HuH-7 (cell line): ENCODE results near the gene MCUR1.
"Not testable (repeated sequence)": the region's sequence is repeated elsewhere in the genome, so short reads cannot be mapped to it uniquely, and the experiment has no call there.

Experiments
- DNase-seq: peaks from one replicate; pipeline ENCODE4 v3.0.0; 2011; ENCODE audit warnings: low spot score

The MCUR1 gene

DNA sequence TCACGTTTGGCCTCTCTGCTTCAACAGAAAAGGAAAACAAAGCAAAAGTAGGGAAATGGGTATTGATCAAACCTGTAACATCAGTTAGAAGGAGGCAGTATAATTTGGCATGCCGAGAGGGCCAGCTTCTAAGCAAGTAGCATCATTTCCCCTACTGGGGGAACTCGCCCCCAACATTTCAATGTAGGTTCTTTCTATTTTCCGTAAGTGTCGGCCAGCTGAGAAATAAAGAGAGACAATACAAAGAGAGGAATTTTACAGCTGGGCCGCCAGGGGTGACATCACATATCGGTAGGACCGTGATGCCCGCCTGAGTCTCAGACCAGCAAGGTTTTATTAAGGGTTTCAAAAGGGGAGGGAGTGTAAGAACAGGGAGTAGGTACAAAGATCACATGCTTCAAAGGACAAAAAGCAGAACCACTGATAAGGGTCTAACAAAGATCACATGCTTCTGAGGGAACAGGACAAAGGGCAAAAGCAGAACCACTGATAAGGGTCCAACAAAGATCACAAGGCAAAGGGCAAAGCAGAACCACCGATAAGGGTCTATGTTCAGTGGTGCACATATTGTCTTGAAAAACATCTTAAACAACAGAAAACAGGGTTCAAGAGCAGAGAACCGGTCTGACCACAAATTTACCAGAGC is 14.4 kb upstream of the MCUR1 start:
- DNase-seq: not testable (repeated sequence)

DNA sequence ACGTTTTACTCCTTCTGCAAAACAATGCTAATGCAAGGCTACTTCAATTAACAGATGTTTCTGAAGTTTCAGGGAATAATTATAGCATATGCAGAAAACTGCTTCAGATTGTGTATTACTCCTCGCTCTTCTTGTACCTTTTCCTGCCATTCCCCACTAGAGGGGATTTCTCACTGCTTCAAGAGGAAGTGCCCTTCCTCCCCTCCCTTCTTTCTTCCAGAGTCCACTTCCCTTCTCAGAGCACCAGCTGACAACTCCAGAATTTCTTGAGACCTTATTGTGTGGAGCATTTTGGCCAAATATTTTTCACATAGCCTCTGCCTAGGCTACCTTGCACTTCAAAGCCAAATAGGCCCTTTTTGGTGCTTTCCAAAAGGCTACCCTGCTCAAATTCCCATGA is 12.7 kb upstream of the MCUR1 start:
- no peak for DNase-seq

DNA sequence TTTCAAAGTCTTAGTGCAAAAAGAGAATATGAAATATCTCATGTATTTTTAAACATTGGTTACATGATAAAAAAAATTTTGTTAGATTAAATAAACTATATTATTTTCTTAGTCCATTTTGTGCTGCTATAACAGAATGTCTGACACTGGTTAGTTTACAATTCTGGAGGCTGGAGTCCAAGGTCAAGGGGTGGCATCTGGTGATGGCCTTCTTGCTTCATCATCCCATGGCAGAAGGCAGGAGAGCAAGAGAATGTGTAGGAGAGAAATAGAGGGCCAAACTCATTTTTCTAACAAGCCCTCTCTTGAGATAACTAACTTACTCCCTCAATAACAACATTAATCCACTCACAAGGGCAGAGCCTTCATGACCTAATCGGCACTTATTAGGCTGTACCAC is 11.5 kb upstream of the MCUR1 start:
- no peak for DNase-seq

- DNase-seq: no peak
Measured at GRCh38 chr6:13818341-13818740, 4.0 kb upstream of the MCUR1 start.

DNA sequence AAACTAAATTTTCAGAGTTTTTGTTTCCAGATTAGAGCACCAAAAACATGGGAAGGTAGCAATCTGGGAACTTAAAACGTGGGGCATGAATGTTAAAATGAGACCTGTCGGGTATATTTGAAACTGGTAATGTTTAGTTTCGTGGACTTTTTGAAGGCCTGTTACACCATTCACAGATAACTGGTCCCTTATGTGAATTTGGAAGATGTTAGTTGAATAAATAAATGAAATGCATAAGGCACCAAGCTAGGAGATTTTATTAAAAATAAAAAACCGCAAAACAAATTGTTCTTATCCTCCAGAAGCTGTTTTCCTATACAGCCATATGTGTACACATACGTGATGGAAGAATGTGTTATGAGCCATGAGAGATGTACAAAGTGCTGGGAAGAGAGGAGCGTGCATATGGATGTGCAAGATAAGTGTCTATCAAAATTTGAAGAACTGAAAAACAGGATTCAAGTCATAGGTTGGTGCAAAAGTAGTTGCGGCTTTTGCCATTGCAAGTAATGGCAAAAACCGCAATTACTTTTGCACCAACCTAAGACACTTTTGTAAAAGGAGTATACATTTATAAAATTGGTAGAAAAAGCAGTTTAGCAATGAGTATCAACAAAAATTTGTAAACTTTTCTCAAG is 700 bp upstream of the MCUR1 start:
- DNase-seq: no peak

DNA sequence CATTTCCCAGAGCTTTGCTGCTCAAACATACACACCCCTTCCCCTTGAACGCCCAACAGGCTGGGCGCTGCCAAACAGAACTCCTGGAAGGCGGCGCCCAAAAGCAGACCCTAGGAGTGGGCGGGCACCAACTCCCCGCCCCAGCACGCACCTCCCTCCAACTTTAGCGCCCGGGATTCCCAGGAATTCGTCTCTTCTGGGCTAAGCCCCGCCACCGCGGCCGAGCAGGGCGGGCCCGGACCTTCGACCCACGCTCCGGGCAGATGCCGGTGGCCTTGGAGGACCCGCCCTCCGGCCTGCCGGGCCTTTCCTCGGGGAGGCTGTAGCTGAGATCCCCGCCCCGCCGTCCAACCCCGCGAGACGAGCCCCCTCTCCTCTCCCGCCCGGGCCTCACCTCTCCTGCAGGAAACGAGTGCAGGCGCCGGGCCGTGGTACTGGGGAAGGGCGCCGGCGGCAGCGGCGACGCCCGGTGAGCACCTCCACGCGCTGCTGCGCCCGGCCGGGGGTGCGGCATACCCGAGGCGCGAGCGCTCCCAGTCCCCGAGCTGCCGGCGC is 659 bp downstream of the MCUR1 start:
- peak; percentile 62 for DNase-seq

DNA sequence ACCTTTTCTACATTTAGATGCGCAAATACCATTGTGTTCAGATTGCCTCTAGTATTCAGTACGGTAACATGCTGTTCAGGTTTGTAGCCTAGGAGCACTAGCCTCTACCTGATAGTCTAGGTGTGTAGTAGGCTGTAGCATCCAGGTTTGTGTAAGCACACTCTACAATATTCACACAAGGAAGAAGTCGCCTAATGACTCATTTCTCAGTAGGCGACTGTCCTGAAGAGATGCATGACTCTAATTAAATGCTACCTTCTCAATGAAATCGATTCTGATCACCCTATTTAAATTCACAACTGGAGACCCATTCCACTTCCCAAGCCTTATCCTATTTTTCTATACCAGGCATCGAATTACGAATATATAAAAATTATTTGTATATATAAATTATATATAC is 1.3 kb downstream of the MCUR1 start:
- DNase-seq: no peak

- DNase-seq: no peak
Measured at GRCh38 chr6:13812359-13812642, 2.1 kb downstream of the MCUR1 start.

DNA sequence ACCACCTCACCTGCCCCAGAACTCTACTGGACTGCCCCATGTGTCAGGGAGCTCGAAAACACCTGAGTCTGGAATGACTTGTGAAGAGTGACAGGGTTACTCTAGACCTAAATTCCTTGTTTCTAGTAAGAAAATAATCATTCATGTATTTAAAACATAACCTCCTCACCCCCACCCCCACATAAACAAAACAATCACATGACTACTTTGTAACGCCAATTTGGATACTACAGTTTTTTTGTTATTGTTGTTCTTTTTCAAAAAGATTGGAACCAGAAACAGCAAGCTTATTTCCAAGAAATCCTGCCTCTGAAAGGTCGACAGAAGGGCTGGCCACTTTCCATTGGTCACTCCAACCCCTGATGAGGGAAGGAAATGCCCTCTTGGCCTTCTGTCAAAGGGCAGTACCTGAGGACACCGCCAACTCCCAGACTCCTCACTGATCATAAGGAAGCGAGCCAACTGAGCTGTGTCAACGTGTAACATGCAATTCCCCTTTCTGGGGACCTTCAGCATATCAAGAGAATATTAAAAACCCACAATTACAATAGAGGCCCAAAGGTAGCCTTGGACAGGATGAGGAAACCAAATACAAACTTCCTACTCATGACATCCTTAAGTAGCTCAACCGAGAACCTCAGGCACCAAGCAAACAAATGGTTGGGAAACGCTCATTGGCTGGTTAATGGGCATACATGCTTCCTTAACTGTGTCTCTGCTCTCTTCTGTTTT is 2.6 kb downstream of the MCUR1 start:
- no peak for DNase-seq

DNA sequence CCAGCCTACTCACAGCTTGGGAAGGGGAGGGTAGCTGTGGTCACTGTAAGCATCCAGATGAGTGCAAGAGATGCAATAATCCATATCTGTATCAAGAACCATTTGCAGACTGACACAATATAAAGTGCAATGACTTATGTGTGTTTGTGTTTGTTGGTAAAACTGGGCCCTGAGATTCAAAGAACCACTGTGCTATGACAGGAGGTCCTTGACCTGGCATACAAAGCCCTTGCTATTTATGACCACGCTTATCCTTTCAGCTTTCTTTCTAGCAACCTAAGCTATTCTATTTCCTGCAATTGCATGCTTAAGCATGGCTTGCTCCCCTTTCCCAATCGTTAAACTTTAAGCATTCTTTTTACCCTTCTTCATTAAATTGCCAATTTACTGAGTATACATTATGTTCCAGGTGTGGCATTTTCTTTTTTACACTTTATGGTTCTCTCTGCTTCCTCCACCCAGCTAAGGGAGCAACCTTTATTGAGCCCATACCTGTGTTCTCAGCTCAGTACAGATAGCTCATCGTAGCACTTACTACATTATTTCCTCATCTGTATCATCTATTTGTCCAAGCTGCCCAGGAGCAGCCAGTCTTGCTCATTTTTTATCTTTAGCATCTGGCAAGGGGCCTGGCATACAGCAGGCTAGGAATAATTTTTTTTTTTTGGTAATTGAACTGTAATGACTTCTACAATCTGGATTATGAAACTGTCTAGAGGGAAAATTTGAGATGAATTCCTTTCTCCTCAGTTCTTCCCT is 3.5 kb downstream of the MCUR1 start:
- DNase-seq: no peak

DNA sequence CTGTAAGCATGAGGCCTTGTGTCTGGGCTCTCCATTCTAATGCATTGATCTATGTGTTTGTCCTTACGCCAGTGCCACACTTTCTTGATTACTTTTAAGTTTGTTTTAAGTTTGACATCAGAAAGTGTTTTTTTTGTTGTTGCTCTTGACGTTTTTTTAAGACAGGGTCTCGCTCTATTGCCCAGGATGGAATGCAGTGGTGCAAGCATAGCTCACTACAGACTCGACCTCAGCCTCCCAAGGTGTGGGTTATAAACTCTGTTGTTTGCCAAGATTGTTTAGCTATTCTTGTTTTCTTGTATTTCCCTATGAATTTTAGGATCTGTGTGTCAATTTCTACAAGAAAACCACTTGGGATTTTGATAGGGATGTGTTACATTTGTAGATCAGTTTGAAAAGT is 5.6 kb downstream of the MCUR1 start:
- DNase-seq: no peak

- DNase-seq: no peak
Measured at GRCh38 chr6:13807696-13808095, 6.7 kb downstream of the MCUR1 start.

DNA sequence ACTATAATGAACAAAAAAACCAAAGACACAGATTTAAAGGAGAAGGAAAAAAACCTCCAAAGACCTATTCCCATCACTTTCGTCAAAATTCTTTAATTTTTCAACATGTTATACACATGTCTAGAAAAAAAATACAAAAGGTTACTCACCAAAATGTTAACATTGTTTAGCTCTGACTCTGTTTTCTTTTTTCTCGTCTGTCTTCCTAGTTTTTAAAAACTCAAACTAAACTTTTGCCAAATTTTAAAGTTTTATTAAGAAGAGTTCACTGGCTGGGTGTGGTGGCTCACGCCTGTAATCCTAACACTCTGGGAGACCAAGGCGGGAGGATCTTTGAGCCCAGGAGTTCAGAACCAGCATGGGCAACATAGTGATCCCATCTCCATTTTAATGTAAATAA is 10.8 kb downstream of the MCUR1 start:
- DNase-seq: no peak

DNA sequence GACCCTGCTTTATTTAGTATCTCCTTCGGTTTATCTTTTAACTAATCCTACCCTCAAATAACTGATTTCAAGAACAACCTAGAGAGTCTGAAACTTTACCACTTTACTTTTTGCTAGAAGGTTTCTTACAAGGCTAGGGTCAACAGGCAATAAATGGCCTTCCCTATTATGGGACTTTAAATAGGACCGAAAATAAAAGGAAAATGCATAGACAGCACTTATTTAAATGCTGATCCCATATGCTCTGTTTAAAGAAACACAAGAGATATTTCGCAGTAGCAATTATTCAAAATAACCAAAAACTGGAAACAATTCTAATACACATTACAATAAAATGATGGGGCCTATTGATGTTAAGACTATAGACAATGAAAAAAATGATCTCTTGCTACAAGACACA is 13.7 kb downstream of the MCUR1 start:
- DNase-seq: no peak

GRCh38 chr6:13796781-13797180 is 17.6 kb downstream of the MCUR1 start:
- no peak for DNase-seq

DNA sequence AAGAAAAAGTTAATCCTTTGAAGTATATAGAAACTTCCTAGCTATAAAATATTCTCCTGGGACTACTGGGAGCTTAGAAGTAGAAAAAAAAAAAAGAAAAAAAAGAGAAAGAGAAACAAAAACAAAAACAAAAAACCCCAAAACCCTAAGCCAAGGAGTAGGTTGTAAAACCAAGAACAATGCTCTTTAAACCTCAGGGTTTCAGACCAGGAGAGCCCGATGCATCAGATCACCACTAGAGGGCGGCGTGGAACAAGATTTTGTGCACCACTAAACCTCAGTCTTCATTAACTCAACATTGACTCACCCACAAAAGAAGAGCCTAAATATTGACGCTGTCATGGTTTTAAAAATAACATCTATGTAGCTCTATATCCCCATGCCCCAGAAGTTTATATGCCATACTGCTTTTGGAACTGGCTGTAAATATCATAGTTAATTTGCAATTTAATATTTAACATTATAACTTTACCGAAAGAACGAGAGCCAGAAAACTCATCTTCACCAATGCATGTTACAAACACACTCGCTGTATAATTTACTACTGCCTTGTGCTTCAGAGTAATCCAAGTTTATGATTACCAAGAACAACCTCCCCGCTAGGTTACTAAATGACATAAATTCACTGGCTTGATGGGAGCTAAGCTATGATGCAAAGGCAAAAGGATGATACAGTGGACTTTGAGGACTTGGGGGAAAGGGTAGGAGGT is 19.2 kb downstream of the MCUR1 start:
- no peak for DNase-seq

GRCh38 chr6:13794184-13794583 is 20.2 kb downstream of the MCUR1 start:
- DNase-seq: no peak

- DNase-seq: no peak
Measured at GRCh38 chr6:13789746-13790145, 24.6 kb downstream of the MCUR1 start.

DNA sequence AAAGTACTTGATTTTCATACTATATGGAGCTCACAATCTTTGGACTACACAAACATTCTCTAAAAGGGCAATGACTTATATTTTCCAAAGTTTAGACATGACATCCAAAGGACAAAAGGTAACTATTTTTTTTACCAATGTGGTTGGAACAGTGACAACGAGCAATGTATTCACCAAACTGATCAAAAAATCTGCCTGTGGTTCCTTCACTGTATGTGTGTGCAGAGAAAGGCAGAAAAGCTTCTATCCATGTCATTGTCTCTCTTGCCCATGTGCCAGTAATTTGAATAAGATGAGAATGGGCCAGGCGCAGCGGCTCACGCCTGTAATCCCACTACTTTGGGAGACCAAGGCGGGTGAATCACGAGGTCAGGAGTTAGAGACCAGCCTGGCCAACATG is 25.5 kb downstream of the MCUR1 start:
- no peak for DNase-seq

DNA sequence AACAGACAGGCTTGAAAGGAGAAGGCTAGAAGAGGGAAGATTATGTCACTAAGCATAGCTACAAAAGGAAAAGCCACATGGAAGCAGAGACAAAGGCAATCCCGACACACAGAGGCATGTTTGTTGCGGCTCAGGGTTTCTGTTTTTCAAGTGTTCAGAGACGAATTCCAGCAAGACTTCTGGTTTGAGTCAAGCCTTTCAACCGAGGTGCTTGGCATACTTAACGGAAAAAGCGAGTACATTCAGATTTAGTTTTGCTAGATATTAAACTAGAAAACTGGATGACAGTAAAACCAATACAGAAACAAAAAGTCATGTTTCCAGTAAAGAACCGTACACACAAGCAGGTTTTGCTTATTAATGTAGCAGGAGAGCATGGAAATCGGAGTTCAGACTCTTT is 27.2 kb downstream of the MCUR1 start:
- no peak for DNase-seq

DNA sequence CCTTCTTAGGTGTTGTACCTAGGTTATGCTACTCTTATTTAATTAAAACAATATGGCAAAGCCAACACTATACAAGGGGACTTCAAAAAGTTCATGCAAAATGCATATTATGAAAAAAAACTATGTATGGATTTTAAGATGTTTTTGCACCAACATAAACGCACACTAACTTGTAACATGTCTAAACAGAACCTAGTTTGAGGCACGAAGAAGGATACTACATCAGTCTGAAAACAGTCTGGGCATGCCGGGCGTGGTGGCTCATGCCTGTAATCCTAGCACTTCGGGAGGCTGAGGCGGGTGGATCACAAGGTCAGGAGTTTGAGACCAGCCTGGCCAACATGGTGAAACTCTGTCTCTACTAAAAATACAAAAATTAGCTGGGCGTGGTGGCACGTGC is 34.2 kb downstream of the MCUR1 start:
- not testable (repeated sequence) for DNase-seq

DNA sequence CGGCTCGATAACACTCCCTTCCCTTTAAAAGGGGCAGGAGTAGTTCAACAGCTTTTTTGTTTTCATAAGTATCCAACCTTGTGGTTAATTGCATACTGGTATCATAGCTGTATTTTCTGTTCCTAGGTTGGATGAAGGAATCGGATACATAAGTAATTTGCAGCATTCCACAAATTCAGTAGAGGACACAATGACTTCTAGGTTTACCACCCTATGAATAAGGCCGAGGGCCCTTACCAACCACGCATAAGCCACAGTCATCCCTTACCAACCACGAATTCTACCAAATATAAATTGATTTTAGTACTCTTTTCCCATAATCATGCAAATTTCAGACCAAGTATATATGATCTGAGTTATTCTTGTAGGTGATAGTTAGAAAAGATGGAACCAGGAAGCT is 36.3 kb downstream of the MCUR1 start:
- DNase-seq: no peak
